Muscle of back (tissue), 11 donors: ENCODE results near the gene SS18L1. TPM values are rescaled to one million over a fixed set of nuclear protein-coding genes. Genes with fewer than 3 reads are reported as not detected.
A peak's percentile ranks its signal among the peaks of the same experiment; 100 is the strongest.
"Not testable (repeated sequence)": the region's sequence is repeated elsewhere in the genome, so short reads cannot be mapped to it uniquely, and the experiment has no call there.

Source experiments
- DNase-seq, 3 donors: peaks; one replicate each; pipeline versions ENCODE4 v3.0.0 to v3.0.0-alpha.2; 2013
- polyA plus RNA-seq, 10 donors: library from polyadenylated mRNA; unstranded; fragments of 120-200 nt; gene quantifications; one replicate each; pipeline ENCODE4 v1.2.1, GENCODE V29; 2013; ENCODE audit not compliant: insufficient read length in 10 of 10

SS18L1 gene
- polyA plus RNA-seq, 10 donors = 10.4 to 20.4 (median 15.2) TPM

DNA sequence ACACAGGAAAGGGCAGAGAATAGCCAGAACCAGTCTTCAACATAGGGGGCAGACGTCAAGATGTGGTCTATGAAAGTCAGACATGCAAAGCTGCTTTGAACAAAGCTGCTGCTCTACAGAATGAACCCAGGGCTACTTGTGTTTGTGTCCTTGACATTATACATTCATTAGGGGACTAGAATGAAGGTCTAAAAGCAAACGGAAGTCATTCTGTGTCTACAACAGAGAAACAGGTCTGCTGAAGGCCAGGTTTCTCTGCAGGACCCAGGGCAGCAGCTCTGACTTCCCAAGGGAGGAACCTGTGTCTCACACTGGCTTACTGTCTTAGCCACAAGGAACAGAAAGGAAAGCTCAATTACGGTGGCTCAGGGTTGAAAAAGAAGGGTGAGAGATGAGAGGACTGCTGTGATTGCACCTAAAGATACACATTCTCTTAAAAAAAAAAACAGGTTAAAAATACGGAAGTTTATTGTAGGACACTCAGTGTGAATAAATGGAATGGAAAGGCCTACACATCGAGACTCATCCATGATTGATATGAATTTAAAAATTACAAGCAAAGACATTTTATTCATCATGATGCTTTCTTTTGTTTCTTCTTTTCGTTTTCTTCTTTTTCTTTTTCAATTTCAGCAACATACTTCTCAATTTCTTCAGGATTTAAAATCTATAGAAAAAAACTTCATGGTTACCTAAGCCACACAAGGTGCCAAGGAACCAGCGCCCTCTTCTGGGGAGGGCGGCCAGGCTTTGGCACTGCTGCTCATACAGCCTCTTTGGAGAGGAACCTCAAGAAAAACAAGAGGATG, 7.1 kb upstream of the SS18L1 start:
- peak in 2 of 3 donors; percentile 71 to 78 for DNase-seq

DNA sequence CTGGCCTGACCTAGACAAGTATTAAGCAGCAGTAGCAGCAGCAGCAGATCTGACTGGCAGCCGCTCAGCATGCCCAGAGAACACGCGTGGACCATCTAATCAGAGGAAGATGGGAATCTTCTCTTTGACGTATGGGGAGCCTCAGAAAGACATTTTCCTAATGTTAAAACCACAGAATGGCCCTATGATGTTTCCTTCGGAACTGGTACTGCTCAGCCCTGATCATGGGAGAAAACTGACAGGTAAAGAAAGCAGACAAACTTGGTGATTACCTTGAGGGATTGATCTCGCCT, 6.5 kb upstream of the SS18L1 start:
- DNase-seq = no peak

DNA sequence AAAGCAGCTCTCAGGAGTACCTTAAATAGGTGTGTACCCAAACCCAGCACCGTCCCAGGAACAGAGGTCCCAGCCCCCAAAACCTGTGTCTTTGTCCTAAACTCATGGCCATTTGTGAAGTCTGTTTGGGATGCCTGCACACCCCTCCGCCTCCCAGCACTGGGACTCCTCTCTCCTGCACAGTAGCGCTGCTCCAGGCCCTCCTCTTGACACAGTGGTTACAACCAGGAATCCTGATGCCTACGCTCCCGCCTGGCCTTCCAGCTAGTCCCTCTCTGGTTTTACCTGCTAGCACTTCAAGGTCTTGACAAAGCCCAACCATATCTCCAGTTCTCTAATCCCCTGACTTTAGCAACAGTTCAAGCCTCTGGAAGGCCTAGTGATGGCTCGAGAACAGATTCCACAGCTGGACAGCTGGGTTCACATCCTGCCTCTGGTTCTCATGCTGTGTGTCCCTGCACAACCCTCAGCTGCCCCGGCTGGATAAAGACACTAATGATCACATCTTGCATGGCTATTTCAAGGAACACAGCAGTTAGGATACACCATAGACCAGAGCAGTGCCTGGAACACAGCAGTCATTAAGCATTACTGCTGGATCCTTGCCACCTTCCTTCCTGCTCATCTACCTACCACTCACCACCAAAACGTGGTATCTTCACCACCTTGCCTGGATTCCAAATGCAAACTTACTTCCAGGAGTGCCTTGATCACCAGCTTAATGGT, 5.9 kb upstream of the SS18L1 start:
- no peak for DNase-seq

DNA sequence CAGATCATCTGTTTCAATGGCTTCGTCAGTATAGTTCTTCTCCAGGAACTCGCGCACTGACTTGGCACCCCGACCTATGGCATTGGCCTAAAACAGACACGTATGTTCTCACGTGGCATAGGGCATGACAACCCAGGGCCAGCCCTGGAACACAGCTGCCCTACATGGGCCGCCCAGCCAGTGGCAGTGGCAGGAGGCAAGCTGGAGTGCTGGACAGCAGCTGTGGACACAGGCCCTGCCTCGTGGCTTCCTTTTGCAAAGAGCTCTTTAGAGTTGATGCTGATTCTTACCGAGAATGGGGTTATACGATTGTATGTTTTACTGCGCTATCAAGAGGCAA, 5.4 kb upstream of the SS18L1 start:
- no peak for DNase-seq

DNA sequence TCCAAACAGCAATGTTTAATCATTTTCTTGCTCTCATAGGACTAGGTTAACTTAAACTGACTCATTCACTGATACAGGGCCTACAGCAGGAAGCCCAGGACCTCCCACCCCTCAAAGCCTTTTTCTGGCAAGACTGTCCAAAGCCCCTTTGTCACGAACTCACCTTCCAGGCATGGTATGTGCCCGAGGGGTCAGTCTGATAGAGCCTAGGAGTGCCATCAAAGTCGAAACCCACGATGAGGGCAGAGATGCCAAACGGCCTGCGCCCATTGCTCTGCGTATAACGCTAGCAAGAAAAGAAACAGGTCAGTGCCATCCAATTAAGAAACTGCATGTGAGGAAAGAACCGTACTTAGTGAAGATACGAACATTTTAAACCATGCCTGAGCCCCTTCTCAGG, 4.7 kb upstream of the SS18L1 start:
- no peak for DNase-seq

DNA sequence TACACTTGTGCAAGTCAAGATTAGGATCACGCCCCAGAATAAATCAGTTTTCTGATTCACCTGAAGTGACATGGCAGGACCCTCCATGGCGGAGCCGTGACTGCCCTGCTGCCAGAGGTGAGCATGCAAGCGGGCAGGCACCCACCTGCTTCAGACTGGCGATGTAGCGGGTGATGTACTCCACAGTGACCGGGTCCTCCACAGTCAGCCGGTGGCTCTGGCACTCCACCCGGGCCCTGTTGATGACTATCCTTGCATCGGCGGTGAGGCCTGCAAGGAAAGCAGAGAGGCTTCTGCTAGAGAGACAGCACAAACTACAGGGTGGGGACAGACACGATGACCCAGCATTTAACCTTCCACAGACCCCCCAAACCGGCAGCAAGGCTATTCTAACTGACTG, 3.9 kb upstream of the SS18L1 start:
- DNase-seq = no peak

DNA sequence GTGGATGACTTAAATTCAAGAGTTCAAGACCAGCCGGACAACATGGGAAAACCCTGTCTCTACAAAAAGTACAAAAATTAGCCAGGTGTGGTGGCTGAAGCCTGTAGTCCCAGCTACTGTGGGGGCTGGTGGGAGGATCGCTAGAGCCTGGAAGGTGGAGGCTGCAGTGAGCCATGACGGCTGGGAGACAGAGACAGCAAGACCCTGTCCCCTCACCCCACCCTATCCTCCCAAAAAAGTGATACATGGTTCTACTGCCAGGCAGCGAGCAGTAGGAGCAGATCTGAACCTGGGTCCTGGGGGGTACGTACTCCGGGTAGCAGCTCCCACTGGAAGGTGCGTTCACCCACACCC, 2.5 kb upstream of the SS18L1 start:
- DNase-seq = no peak

DNA sequence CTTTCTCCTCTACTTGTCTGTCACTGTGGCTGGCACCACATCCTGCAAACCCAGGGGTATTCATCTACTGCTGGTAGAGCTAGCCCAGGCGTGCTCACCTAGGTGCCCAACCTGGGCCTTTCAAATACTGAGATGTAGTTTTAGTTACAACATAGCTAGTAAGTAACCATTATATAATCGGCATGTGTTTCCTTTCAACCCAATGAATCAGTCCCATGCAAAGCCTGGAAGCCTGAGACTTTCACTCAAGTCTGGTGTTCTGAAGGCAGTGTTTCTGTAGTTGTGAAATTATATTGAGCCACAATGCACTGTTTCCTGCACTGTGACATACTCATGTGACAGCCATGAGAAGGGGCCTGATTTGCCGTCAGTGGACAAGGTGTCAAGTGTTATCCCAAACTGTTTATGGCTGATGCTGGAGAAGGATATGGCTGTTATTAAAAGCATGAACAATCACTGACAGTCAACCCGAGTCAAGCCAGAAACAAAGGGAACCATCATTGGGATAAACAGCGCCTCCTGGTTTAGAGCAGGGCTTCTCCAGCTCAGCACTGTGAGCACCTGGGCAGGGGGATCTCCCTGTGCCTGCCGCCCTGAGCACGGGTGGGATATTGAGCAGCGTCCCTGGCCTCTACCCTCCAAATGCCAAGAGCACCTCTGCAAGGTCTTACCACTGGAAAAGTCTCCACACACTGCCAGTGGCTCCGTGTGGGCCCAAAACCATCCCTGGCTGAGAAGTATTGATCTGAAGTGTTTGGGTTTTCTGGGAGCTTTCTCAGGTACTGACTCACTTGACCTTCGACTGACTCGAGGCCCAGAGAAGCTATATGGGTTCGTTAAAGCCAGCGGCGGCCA, 1.9 kb upstream of the SS18L1 start:
- no peak for DNase-seq

DNA sequence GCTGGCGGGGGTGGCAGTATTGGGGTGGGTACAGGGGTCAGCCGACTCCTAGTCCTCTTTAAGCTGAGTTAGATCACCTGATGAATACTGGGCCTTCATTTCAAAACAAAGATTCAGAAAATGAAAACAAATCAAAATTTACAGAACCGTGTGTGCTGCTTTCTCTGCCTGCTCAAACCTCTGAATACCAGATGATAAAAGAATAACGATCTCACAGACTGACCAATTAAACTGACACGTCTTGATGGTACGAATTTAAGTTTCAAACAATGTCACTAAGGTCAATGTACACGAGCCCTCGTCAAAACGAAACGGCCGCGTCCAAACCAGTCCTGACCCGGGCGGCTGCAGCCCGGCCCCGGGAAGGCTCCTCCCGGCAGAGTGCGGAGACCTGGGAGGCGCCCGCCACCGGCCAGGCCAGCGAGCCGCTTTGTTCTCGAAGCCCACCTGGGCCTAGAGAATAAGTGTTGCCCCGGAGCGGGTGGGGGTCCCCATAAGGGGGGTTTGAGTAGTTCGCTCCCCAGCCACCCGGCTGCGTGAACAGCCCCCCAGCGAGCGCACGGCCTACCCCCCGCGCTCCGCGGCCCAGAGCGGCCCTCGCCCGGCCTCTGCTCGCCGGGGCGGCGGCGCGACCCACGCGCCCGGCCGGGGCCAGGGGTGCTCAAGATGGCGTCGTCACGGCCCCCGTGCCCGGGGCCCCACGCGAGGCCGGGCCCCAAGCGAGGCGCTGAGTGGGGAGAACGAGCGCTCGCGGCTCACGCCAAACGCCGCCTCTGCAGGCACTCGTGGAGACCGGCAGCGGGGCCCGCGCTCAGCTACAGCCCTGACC, 1.1 kb upstream of the SS18L1 start:
- DNase-seq = peak in 2 of 3 donors; percentile 13 to 27

DNA sequence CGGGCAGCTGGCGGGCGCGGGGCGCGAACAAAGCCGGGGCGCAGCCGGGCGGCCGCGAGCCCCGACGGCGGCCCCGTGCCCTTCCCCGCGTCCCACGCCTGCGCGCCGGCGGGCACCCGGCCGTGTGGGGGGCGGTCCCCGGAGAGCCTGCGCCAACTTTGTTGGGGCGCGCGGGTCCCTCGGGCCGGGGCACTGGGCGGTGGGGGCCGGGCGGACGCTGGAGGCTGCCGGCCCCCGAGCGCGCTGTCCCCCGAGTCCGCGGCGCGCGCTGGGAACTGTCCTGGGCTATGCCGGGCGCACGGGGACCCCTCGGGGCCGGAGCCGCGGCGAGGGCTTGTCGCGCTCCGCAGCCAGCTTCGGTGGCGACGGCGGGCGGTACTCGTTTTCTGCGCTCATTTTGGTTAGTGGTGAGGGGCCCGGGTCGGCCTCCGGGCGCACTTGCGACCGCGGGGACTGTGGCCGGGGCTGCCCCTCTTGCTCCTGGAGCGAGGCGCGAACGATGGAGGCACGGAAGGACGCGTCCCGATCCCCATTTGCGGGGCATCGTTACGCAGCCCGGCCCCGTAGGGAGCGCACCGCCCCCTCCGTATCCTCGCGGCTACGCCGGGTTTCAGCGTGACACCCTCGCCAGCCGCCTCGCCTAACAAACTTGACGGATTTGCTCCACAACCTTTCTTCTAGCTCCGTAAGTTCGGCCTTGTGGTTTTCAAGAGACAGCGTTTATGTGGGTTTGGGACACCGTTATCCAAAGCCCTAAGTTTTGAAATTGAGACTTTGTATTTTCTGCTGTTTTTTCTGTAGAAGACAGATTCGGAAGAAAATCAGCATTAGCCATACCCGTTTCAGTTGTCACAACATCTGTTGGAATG, 622 bp downstream of the SS18L1 start:
- DNase-seq = peak in 2 of 3 donors; percentile 55 to 78

DNA sequence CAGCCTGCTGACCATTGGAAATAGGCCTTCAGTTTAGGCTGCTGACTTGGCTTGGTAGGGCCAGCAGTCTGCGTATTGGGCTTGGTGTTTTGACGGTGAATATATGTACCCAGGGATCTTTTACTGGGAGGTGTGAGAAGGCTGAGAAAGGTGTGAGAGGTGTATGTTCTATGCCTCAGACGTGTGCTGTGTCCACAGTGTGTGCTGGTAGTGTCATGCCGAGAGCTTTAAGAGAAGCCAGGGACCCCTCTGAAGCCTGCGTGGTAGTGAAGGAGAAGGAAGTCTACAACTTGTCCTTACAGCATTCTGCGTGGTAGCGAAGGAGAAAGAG, 2.1 kb downstream of the SS18L1 start:
- no peak for DNase-seq

DNA sequence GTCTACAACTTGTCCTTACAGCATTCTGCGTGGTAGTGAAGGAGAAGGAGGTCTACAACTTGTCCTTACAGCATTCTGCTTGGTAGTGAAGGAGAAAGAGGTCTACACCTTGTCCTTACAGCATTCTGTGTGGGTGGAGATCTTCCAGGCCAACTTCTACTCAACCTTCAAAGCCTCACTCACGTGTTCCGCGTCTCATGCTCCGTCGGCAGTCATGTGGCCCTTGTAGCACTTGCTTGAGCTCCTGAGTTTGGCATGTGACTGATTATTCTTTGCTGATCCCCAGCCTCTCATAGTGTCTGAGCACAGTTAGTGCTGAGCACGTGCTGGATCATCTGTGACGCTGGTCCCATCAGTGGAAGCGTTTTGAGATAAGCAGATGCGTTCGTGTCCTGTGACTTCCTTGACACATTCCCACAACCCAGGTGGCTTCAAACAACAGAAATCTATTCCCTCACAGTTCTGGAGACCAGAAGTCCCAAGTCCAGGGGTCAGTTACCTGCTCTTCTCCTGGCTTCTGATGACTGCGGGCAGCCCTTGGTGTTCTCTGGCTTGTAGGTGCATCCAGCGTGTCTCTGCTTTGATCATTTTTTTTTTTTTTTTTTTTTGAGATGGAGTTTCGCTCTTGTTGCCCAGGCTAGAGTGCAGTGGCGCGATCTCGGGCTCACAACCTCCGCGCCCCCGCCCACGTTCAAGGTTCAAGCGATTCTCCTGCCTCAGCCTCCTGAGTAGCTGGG, 2.6 kb downstream of the SS18L1 start:
- DNase-seq = no peak

DNA sequence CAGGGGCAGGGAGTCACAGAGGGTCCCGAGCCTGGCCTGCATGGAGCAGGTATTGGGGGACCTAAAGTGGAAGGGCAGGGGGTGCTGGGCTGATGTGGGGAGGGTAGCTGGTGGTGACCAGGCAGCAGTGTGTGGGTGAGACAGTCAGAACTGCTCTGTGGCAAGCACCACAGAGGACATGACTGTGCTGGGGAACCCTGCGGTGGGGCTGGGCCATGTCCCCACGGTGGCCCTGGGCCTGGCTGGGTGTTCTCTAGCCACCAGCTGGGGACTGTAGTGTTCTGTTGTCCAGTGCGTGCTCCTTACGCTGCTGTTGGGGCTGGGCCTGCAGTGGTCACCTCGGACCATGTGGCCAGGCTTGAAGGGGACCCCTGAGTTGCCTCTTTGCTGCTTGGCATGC, 3.6 kb downstream of the SS18L1 start:
- DNase-seq = no peak

DNA sequence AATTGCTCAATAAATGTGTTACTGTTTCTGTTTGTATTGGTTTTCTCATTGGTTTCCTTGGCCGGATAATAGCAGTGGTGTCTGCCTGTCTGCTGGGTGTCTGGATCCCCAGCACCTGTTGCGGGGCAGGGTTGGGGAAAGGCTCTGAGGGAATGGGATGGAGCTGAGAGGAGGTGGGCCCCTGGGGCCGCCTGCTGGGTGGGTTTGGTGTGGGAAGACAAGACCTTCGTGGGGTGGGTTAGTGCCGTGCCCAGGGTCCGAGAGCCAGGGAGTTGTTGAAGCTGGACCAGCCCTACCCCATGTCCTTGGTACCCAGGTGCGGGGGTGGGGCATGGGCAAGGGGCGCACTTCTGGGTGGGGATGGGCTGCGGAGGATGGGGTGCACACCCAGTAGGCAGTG, 4.0 kb downstream of the SS18L1 start:
- DNase-seq = no peak

DNA sequence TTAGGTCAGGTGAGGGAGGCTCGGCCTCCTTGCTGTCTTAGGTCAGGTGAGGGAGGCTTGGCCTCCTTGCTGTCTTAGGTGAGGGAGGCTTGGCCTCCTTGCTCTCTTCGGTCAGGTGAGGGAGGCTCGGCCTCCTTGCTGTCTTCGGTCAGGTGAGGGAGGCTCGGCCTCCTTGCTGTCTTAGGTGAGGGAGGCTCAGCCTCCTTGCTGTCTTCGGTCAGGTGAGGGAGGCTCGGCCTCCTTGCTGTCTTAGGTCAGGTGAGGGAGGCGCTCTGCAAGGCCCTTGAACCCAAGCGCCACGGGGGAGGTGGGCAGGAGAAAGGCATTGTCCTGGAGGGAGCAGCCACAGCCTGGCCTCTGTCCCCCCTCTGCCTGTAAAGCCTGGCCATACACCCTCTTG, 4.8 kb downstream of the SS18L1 start:
- not testable (repeated sequence) for DNase-seq

DNA sequence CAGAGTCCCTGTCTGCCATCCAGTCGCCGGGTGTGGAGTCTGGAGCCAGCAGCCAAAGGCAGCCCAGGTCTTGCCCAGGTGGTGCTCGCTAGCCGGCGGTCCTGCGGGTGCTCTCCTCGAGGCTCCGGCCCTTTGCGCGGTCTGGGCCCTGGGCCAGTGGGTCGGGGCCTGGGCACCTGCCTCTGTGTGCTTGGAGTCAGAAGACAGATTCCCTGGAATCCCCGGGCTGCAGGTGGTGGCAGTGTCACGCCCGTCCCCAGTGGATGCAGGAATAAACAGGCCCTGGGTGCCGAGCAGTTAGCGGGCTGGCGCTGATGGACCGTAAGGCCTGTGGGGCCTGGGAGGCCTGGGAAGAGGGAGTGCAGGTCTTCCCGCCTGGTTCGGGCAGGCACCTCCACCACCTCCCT, 5.3 kb downstream of the SS18L1 start:
- no peak for DNase-seq

DNA sequence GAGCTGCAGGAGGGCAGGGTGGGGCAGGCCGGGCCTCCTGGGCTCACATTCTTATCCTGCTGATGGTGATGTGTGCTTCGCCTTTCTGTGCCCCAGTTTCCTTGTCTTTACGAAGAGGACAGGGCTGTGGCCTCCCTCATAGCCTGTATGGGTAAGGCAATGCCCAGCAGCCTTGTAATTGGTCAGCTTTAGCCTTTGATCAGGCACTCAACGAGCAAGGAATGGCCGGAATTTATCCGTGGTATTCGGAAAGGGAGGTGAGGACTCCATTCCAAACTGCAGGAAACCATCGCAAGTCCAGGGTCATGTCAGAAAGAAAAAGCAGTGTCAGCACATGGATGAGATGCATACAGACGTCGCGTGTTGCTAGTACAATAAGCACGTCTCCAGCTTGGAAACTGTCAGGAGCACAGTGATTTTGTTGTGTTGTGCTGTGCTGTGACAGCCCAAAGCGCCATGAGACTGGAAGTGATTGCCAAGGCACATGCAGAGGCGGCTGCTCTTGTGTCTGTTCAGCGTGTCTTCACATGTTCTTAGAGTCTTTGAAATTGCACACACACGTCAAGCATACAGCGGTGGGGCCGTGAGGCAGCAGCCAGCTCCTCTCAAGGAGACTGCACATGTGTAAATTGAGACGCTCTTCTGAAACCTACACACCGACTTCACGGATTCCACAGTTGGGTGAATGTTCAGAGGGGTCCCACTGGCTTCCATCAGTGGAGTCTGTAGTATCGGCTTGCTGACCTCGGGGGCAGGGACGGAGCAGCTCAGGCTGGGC, 6.2 kb downstream of the SS18L1 start:
- DNase-seq = peak in 1 of 3 donors; percentile 45

DNA sequence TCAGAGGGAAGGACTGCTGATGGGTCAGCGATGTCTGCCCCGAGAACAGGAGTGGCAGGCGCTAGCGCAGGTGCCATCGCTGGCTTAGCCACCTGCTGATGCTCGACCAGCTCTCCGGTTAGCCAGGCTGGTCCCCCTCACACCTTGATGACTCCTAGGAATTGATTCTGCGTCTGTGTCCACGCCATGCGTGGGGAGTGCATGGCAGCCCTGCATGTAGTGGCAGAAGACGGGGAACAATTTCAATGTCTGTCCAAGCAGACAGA, 6.7 kb downstream of the SS18L1 start:
- DNase-seq = no peak

DNA sequence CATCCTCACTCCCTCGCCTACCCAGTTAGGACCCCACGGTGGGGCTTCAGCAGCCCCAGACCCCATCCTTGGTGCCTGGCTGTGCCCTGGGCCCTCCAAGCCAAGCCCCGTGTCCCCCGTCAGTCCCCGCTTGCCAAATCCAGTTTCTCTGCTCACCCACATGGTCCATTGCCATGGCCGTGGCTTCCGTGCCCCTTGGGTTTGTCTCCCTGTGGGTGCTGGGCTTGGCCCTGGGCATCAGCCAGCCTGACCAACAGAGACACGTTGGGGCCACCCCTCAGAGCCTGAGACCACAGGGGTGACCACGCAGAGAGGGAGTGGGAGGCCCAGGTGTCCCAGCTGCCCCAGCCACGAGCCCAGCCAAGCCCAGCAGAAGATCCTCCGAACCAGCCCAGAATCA, 7.7 kb downstream of the SS18L1 start:
- no peak for DNase-seq

DNA sequence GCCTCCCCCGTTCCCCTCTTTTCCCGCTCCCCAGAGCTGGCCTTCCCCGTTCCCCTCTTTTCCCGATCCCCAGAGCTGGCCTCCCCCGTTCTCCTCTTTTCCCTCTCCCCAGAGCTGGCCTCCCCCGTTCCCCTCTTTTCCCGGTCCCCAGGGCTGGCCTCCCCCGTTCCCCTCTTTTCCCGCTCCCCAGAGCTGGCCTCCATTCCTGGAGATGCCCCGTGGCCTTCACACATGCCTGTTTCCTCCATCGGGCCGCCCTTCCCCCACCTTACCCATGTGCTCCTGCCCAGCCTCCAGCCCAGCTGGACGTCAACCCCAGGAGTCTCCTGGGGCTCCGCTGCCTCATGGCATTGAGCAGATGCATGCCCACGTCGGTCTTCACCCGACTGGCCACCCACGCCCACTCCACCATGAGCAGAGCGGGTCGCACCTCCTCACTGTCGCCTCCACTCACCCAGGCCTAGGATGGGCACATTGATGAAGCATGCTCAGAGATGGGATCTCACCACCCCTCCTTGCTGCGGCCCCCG, 8.3 kb downstream of the SS18L1 start:
- no peak for DNase-seq
